ENCODE measurements around the gene INF2.
"Not testable (repeated sequence)": the region's sequence is repeated elsewhere in the genome, so short reads cannot be mapped to it uniquely, and the experiment has no call there.

INF2 gene

GRCh38 chr14:104657101-104657524, 32.3 kb upstream of the INF2 start:
- DNase-seq: no peak

GRCh38 chr14:104657563-104658324, 31.7 kb upstream of the INF2 start:
- no peak for DNase-seq

GRCh38 chr14:104658325-104658712, 31.1 kb upstream of the INF2 start:
- DNase-seq: no peak

- no peak for DNase-seq
These were observed 30.3 kb upstream of the INF2 start for GRCh38 chr14:104659146-104659545.

GRCh38 chr14:104659764-104660523, 29.5 kb upstream of the INF2 start:
- DNase-seq: no peak

- DNase-seq: no peak
These were observed 28.8 kb upstream of the INF2 start for GRCh38 chr14:104660597-104660996.

GRCh38 chr14:104661086-104661485, 28.3 kb upstream of the INF2 start:
- DNase-seq: no peak

- DNase-seq: not testable (repeated sequence)
These were observed 27.8 kb upstream of the INF2 start for GRCh38 chr14:104661528-104662157.

GRCh38 chr14:104662472-104662871, 26.9 kb upstream of the INF2 start:
- not testable (repeated sequence) for DNase-seq

- DNase-seq: no peak
These were observed 25.3 kb upstream of the INF2 start for GRCh38 chr14:104664107-104664506.

GRCh38 chr14:104664588-104664987, 24.8 kb upstream of the INF2 start:
- DNase-seq: no peak

GRCh38 chr14:104665114-104665656, 24.2 kb upstream of the INF2 start:
- peak; percentile 37 for DNase-seq

- no peak for DNase-seq
These were observed 23.5 kb upstream of the INF2 start for GRCh38 chr14:104665657-104666522.

- not testable (repeated sequence) for DNase-seq
These were observed 22.9 kb upstream of the INF2 start for GRCh38 chr14:104666523-104666895.

- DNase-seq: no peak
These were observed 22.4 kb upstream of the INF2 start for GRCh38 chr14:104666981-104667380.

- DNase-seq: no peak
These were observed 19.7 kb upstream of the INF2 start for GRCh38 chr14:104669697-104670096.

- not testable (repeated sequence) for DNase-seq
These were observed 18.0 kb upstream of the INF2 start for GRCh38 chr14:104671330-104671977.

- DNase-seq: not testable (repeated sequence)
These were observed 17.3 kb upstream of the INF2 start for GRCh38 chr14:104672119-104672518.

- DNase-seq: no peak
These were observed 15.9 kb upstream of the INF2 start for GRCh38 chr14:104673481-104673880.

GRCh38 chr14:104675447-104675846, 14.0 kb upstream of the INF2 start:
- no peak for DNase-seq

GRCh38 chr14:104676130-104676693, 13.2 kb upstream of the INF2 start:
- no peak for DNase-seq

All from fibroblast of skin of back (primary cell).